MM.1S (cell line): ENCODE data around the gene RBM45.

Experiments used
- DNase-seq: peaks from one replicate; pipeline ENCODE4 v3.0.0-alpha.2; 2015
- H2AFZ ChIP-seq: fragments of 300-600 bp; sonication (generic); 2 replicates; pipeline ENCODE4 v1.6.0; 2016; ENCODE audit warnings: antibody characterized with exemption, low read length
- H3F3A ChIP-seq: fragments of 300-600 bp; sonication (generic); 2 replicates; pipeline ENCODE4 v1.6.1; 2016; ENCODE audit warnings: mild to moderate bottlenecking, antibody characterized with exemption, low read length, moderate library complexity, mixed read lengths; ENCODE audit not compliant: insufficient read depth
- H3K27ac ChIP-seq: fragments of 300-600 bp; sonication (generic); 2 replicates; pipeline ENCODE4 v1.5.1; 2016; ENCODE audit warnings: mild to moderate bottlenecking, low read length
- H3K27me3 ChIP-seq: fragments of 300-600 bp; sonication (generic); replicated peaks from 2 replicates; pipeline ENCODE4 v1.6.0; 2016; ENCODE audit warnings: low read length; ENCODE audit not compliant: insufficient read depth
- H3K36me3 ChIP-seq: fragments of 300-600 bp; sonication (generic); replicated peaks from 2 replicates; pipeline ENCODE4 v1.6.1; 2016; ENCODE audit warnings: mild to moderate bottlenecking, low read length, mixed read lengths; ENCODE audit not compliant: insufficient read depth
- H3K4me1 ChIP-seq: fragments of 300-600 bp; sonication (generic); 2 replicates; pipeline ENCODE4 v1.6.1; 2016; ENCODE audit warnings: low read length, mixed read lengths
- H3K4me2 ChIP-seq: fragments of 300-600 bp; sonication (generic); 2 replicates; pipeline ENCODE4 v1.6.0; 2016; ENCODE audit warnings: low read depth, low read length
- H3K4me3 ChIP-seq: fragments of 300-600 bp; sonication (generic); 2 replicates; pipeline ENCODE4 v1.5.1; 2016; ENCODE audit warnings: low read length, mixed read lengths
- H3K79me2 ChIP-seq: fragments of 300-600 bp; sonication (generic); 2 replicates; pipeline ENCODE4 v1.6.1; 2016; ENCODE audit warnings: mixed run types, low read length, mixed read lengths
- H3K9ac ChIP-seq: fragments of 300-600 bp; sonication (generic); 2 replicates; pipeline ENCODE4 v1.6.1; 2016; ENCODE audit warnings: low read length, mixed read lengths
- H3K9me2 ChIP-seq: fragments of 300-600 bp; sonication (generic); replicated peaks from 2 replicates; pipeline ENCODE4 v1.6.1; 2016; ENCODE audit warnings: mild to moderate bottlenecking, low read length, mixed read lengths; ENCODE audit not compliant: insufficient read depth
- H3K9me3 ChIP-seq: fragments of 300-600 bp; sonication (generic); replicated peaks from 2 replicates; pipeline ENCODE4 v1.6.1; 2016; ENCODE audit warnings: mild to moderate bottlenecking, low read length, mixed read lengths; ENCODE audit not compliant: insufficient read depth
- H4K20me1 ChIP-seq: fragments of 300-600 bp; sonication (generic); 2 replicates; pipeline ENCODE4 v1.6.1; 2016; ENCODE audit warnings: mild to moderate bottlenecking, low read length, moderate library complexity, mixed read lengths; ENCODE audit not compliant: insufficient read depth
- CTCF ChIP-seq: fragments of 300-600 bp; sonication (generic); IDR thresholded peaks from 2 replicates; pipeline ENCODE4 v1.5.1; 2016; ENCODE audit warnings: antibody characterized with exemption, low read length, mixed read lengths
- EZH2 ChIP-seq: fragments of 300-600 bp; sonication (generic); optimal IDR thresholded peaks from 2 replicates; pipeline ENCODE3; 2017; ENCODE audit warnings: low read depth, mild to moderate bottlenecking, antibody characterized with exemption, low read length, mixed read lengths
- EZH2phosphoT487 ChIP-seq: fragments of 300-600 bp; sonication (generic); IDR thresholded peaks from 2 replicates; pipeline ENCODE4 v1.6.1; 2018; ENCODE audit warnings: antibody characterized with exemption, low read length

Gene RBM45

GRCh38 chr2:178111743-178112142, 494 bp upstream of the RBM45 start:
- no peak for TF ChIP-seq CTCF
- no peak for TF ChIP-seq EZH2phosphoT487
- no peak for TF ChIP-seq EZH2
- Histone ChIP-seq H3K4me2 (no peak overlapping the region), H3K27me3 (no peaks in the 10 kb centered on the region), H3K9me2 (no peaks in the 10 kb centered on the region), H3K4me1 (peaks cover 6% of the 10 kb centered on the region; the same call in 1 of the 2 replicates), H3F3A (peaks cover 16% of the 10 kb centered on the region; the same call in 1 of the 2 replicates), H2AFZ (peak overlapping the region; percentile 82), H3K4me3 (no peak overlapping the region), H4K20me1 (no peaks in the 10 kb centered on the region), H3K36me3 (no peaks in the 10 kb centered on the region), H3K9me3 (no peaks in the 10 kb centered on the region), H3K27ac (no peak overlapping the region), H3K79me2 (peaks cover 29% of the 10 kb centered on the region), H3K9ac (no peak overlapping the region)
- no peak for DNase-seq

DNA sequence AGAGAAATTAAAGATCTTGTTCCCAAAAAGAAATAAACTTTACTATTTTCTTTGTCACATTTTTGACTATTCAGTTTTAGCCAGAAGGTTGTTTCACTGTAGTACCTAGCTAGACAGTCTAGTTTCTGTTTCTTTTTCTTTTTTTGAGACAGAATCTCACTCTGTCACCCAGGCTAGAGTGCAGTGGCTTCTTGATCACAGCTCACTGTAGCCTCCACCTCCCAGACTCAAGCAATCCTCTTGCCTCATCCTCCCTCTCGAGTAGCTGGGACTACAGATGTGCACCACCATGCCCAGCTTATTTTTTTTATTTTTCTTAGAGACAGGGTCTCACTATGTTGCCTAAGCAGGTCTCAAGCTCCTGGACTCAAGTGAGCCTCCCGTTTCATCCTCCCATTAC, 2.2 kb downstream of the RBM45 start:
- DNase-seq = peak; percentile 67
- H3K36me3 ChIP-seq = peaks cover 3% of the 10 kb centered on the region; the same call in 1 of the 2 replicates
- no peaks in the 10 kb centered on the region for H3K27me3 ChIP-seq
- H3K9me2 ChIP-seq = no peaks in the 10 kb centered on the region
- H3K9me3 ChIP-seq = no peaks in the 10 kb centered on the region
- H3K4me1 ChIP-seq = peaks cover 6% of the 10 kb centered on the region; the same call in 1 of the 2 replicates
- peak overlapping the region; percentile 77 for H3K4me2 ChIP-seq
- H3K79me2 ChIP-seq = peaks cover 29% of the 10 kb centered on the region
- no peaks in the 10 kb centered on the region for H4K20me1 ChIP-seq
- H3K4me3 ChIP-seq = peak overlapping the region; percentile 99
- H2AFZ ChIP-seq = peak overlapping the region; percentile 26; the same call in 1 of the 2 replicates
- TF ChIP-seq EZH2phosphoT487 (no peak), CTCF (no peak), EZH2 (no peak)
- H3K27ac ChIP-seq = peak overlapping the region; percentile 80; the same call in 1 of the 2 replicates
- peaks cover 16% of the 10 kb centered on the region; the same call in 1 of the 2 replicates for H3F3A ChIP-seq
- peak overlapping the region; percentile 80; the same call in 1 of the 2 replicates for H3K9ac ChIP-seq

DNA sequence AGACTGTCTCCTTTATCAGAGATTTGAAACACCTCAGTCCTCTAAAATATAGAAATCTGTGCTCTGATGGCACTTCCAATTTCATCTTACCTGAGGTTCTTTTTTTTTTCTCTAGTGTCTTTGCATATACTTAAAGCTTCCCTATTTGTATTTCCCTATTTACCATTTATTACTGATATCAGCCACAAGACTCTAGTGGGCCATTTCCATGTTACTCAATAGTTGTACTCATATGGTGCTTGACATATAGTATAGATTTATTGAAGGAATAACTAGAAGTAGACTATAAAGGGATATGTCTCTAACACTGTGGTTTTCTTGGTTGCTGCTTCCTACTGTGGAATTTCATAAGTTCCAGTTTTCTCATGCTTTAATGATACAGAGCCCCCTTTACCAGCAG, 3.0 kb downstream of the RBM45 start:
- H4K20me1 ChIP-seq = no peaks in the 10 kb centered on the region
- H3K27ac ChIP-seq = no peak overlapping the region
- H3K9ac ChIP-seq = no peak overlapping the region
- H3K9me2 ChIP-seq = no peaks in the 10 kb centered on the region
- DNase-seq = no peak
- no peak overlapping the region for H3K4me2 ChIP-seq
- H3K36me3 ChIP-seq = peaks cover 3% of the 10 kb centered on the region; the same call in 1 of the 2 replicates
- peaks cover 6% of the 10 kb centered on the region; the same call in 1 of the 2 replicates for H3K4me1 ChIP-seq
- H3F3A ChIP-seq = peaks cover 16% of the 10 kb centered on the region; the same call in 1 of the 2 replicates
- no peaks in the 10 kb centered on the region for H3K27me3 ChIP-seq
- H2AFZ ChIP-seq = no peak overlapping the region
- no peak overlapping the region for H3K4me3 ChIP-seq
- peaks cover 29% of the 10 kb centered on the region for H3K79me2 ChIP-seq
- TF ChIP-seq EZH2 (no peak), CTCF (no peak), EZH2phosphoT487 (no peak)
- H3K9me3 ChIP-seq = no peaks in the 10 kb centered on the region
